HEK293T (cell line): ENCODE measurements around the gene CDK3.

Experiments
- CTCF ChIA-PET: fragments of 350-600 bp; formaldehyde crosslinking; extraction: SDS; loops from one replicate; lab custom pipeline; 2021; ENCODE audit warnings: antibody characterized with exemption, inconsistent platforms; lab: Yijun Ruan, JAX
- POLR2A ChIA-PET: fragments of 350-600 bp; formaldehyde crosslinking; extraction: SDS; loops from one replicate; lab custom pipeline; 2020; ENCODE audit warnings: antibody characterized with exemption, inconsistent platforms; lab: Yijun Ruan, JAX
- DNase-seq: peaks from one replicate; pipeline ENCODE4 v3.0.0; 2012; ENCODE audit warnings: mixed read lengths; ENCODE audit errors: extremely low spot score
- ARNT ChIP-seq: fragments of 450-650 bp; IDR thresholded peaks from 2 replicates; pipeline ENCODE4 v1.6.1; 2017; ENCODE audit warnings: mild to moderate bottlenecking
- BHLHE40 ChIP-seq: fragments of 450-650 bp; IDR thresholded peaks from 2 replicates; pipeline ENCODE4 v1.6.1; 2016; ENCODE audit warnings: mild to moderate bottlenecking, moderate library complexity, borderline replicate concordance
- CTBP1 ChIP-seq: fragments of 450-650 bp; IDR thresholded peaks from 2 replicates; pipeline ENCODE4 v1.6.1; 2016; ENCODE audit warnings: borderline replicate concordance
- ELF4 ChIP-seq: fragments of 450-650 bp; IDR thresholded peaks from 2 replicates; pipeline ENCODE4 v1.6.1; 2017; ENCODE audit warnings: antibody characterized with exemption
- FOXA1 ChIP-seq: fragments of 450-650 bp; IDR thresholded peaks from 2 replicates; pipeline ENCODE4 v1.6.1; 2016; ENCODE audit warnings: mild to moderate bottlenecking
- FOXK2 ChIP-seq: fragments of 450-650 bp; IDR thresholded peaks from 2 replicates; pipeline ENCODE4 v1.6.1; 2016; ENCODE audit warnings: mild to moderate bottlenecking
- FOXM1 ChIP-seq: fragments of 450-650 bp; IDR thresholded peaks from 2 replicates; pipeline ENCODE4 v1.6.1; 2017; ENCODE audit warnings: mild to moderate bottlenecking, borderline replicate concordance
- HDGF ChIP-seq: fragments of 450-650 bp; IDR thresholded peaks from 2 replicates; pipeline ENCODE4 v1.6.1; 2017; ENCODE audit warnings: antibody characterized with exemption, borderline replicate concordance
- L3MBTL2 ChIP-seq: fragments of 450-650 bp; conservative IDR thresholded peaks from 2 replicates; pipeline ENCODE4 v1.6.1; 2016; ENCODE audit warnings: mild to moderate bottlenecking
- LEF1 ChIP-seq: fragments of 450-650 bp; IDR thresholded peaks from 2 replicates; pipeline ENCODE4 v1.6.1; 2017; ENCODE audit warnings: mild to moderate bottlenecking, borderline replicate concordance
- NFRKB ChIP-seq: fragments of 450-650 bp; IDR thresholded peaks from 2 replicates; pipeline ENCODE4 v1.6.1; 2016; ENCODE audit warnings: mild to moderate bottlenecking, moderate library complexity
- SP1 ChIP-seq: fragments of 450-650 bp; IDR thresholded peaks from 2 replicates; pipeline ENCODE4 v1.6.1; 2017
- SUZ12 ChIP-seq: fragments of 450-650 bp; IDR thresholded peaks from 2 replicates; pipeline ENCODE4 v1.6.1; 2016; ENCODE audit warnings: mild to moderate bottlenecking
- TARDBP ChIP-seq: fragments of 450-650 bp; IDR thresholded peaks from 2 replicates; pipeline ENCODE4 v1.6.1; 2016
- ZNF384 ChIP-seq: fragments of 450-650 bp; IDR thresholded peaks from 2 replicates; pipeline ENCODE4 v1.6.1; 2016
- TF ChIP-seq, protein P1 (sequence below): fragments of 450-650 bp; IDR thresholded peaks from 2 replicates; pipeline ENCODE4 v1.6.1; 2016

Gene CDK3

GRCh38 chr17:75981019-75981615 is 19.5 kb upstream of the CDK3 start:
- CTCF ChIA-PET = interaction anchor here (0.6 to 0.7 kb wide), 2 partner anchors 122 to 856 kb away, joined by 3 read pairs; no protein-coding TSS in a partner anchor
- POLR2A ChIA-PET = interaction anchor here (0.7 to 1.6 kb wide), 4 partner anchors 9 to 83 kb away, joined by 3 to 5 read pairs (median 4); partner anchors contain the start of gene FBF1
- no peak for DNase-seq
- no peak for TF ChIP-seq ZNF384
- TF ChIP-seq CTBP1 = no peak
- TF ChIP-seq LEF1 = no peak
- no peak for TF ChIP-seq TARDBP
- no peak for TF ChIP-seq ELF4

DNA sequence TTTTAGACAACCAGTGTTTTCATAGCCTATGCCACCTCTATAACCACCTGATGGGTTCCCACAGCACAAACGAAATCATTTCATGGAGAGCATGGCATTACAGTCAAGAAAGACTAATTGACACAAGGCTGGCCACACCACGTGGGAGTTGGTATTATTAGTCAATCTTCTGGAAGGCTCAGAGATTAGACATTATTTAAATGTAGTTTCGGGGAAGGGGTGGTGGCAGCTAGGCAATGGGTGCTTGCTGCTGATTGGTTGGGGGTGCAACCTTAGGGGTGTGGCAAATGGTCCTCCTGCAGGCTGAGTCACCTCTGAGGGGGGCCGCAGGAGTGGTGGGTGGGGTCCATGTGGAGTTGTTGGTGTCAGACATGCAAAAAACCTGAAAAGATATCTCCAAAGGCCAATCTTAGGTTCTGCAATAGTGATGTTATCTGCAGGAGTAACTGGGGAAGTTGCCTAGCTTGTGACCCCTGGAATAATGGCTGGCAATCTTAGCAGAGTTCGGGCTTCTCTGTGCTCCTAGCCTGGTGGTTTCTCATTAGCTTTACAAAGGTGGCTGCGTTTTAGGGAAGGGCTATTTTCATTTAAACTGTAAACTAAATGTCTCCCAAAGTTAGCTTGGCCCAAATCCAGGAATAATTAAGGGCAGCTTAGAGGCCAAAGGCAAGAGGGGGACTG is 17.0 kb upstream of the CDK3 start:
- TF ChIP-seq LEF1 (no peak), FOXK2 (no peak)
- TF ChIP-seq, protein P1, sequence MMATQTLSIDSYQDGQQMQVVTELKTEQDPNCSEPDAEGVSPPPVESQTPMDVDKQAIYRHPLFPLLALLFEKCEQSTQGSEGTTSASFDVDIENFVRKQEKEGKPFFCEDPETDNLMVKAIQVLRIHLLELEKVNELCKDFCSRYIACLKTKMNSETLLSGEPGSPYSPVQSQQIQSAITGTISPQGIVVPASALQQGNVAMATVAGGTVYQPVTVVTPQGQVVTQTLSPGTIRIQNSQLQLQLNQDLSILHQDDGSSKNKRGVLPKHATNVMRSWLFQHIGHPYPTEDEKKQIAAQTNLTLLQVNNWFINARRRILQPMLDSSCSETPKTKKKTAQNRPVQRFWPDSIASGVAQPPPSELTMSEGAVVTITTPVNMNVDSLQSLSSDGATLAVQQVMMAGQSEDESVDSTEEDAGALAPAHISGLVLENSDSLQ = no peak
- ChIA-PET CTCF (interaction anchor here (1.0 to 1.2 kb wide), 3 partner anchors 13 to 22 kb away, joined by 3 to 5 read pairs (median 3); no protein-coding TSS in a partner anchor), POLR2A (interaction anchor here (0.8 to 1.6 kb wide), 4 partner anchors 17 to 128 kb away, joined by 3 to 7 read pairs (median 4); partner anchors contain the start of genes CDK3, FBF1, TRIM65 and WBP2)
- no peak for DNase-seq

DNA sequence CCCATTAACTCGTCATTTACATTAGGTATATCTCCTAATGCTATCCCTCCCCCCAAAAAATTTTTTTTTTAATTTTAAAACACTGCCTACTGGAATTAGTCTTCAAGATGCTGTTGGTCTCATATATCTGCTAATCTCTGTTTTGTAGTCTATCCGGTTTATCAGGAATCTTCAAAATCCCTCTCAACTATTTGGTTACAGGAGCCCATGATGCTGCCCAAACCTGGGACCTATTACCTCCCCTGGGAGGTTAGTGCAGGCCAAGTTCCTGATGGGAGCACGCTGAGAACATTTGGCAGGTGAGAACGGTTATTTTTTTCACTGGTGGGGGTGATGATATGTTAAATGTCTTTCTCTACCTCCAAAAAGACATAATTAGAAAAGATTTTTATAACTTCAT is 14.7 kb upstream of the CDK3 start:
- POLR2A ChIA-PET = no interaction called here
- DNase-seq = no peak
- CTCF ChIA-PET = interaction anchor here (1.9 kb wide), 1 partner anchor 14 kb away, joined by 6 read pairs; the partner anchor contains the start of gene CDK3
- TF ChIP-seq ZNF384 (no peak), SUZ12 (no peak), ARNT (no peak), SP1 (no peak), BHLHE40 (no peak), L3MBTL2 (no peak), TARDBP (no peak), FOXA1 (no peak), HDGF (no peak), ELF4 (no peak), NFRKB (no peak), CTBP1 (no peak)

DNA sequence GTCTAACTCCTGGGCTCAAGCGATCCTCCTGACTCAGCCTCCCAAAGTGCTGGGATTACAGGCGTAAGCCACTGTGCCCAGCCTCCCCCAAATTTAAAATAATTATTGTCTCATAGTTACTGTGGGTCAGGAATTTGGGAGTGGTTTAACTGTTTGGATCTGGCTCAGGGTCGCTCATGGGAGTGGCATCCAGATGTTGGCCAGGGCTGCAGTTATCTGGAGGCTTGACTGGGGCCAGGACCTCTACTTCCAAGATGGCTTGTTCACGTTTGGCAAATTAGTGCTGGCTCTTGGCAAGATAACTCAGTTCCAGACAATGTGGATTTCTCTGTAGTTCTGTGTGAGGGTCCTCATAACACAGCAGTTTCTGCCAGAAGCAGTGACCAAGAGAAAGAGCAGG is 13.6 kb upstream of the CDK3 start:
- POLR2A ChIA-PET = no interaction called here
- CTCF ChIA-PET = no interaction called here

GRCh38 chr17:75991396-75991795 is 9.3 kb upstream of the CDK3 start:
- no peak for DNase-seq
- POLR2A ChIA-PET = no interaction called here
- TF ChIP-seq TARDBP = no peak
- TF ChIP-seq CTBP1 = no peak
- no peak for TF ChIP-seq SP1
- TF ChIP-seq BHLHE40 = no peak
- no peak for TF ChIP-seq ZNF384
- no peak for TF ChIP-seq ELF4
- no peak for TF ChIP-seq ARNT
- no peak for TF ChIP-seq SUZ12
- no peak for TF ChIP-seq FOXM1
- no peak for TF ChIP-seq HDGF
- no peak for TF ChIP-seq LEF1
- no peak for TF ChIP-seq L3MBTL2
- TF ChIP-seq FOXK2 = no peak
- TF ChIP-seq, protein P1 = no peak
- no peak for TF ChIP-seq NFRKB
- CTCF ChIA-PET = interaction anchor here (0.8 kb wide), 1 partner anchor 10 kb away, joined by 4 read pairs; no protein-coding TSS in a partner anchor

More for the DNA sequence above, 13.6 kb upstream of the CDK3 start:
- DNase-seq = no peak
- no peak for TF ChIP-seq FOXM1
- TF ChIP-seq ZNF384 = no peak
- no peak for TF ChIP-seq TARDBP
- TF ChIP-seq NFRKB = no peak
- TF ChIP-seq L3MBTL2 = no peak
- TF ChIP-seq CTBP1 = no peak
- TF ChIP-seq BHLHE40 = no peak
- TF ChIP-seq LEF1 = no peak
- no peak for TF ChIP-seq SUZ12
- TF ChIP-seq FOXK2 = no peak
- no peak for TF ChIP-seq HDGF

DNA sequence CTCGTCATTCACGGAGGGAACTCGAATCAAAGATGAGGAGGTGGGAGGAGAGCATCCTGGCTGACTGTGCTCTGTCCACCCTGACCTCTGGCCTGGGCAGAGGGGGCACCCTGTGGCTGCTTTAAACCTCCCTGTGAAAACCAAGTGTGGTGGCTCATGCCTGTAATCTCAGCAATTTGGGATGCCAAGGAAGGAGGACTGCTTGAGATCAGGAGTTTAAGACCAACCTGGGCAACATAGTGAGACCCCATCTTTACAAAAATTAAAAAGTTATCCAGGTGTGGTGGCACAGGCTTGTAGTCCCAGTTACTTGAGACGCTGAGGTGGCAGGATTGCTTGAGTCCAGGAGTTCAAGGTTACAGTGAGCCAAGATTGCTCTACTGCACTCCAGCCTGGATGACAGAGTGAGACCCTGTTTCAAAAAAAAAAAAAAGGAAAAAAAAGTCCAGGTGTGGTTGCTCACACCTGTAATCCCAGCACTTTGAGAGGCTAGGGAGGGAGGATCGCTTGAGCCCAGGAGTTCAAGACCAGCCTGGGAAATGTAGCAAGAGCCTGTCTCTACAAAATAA is 5.8 kb upstream of the CDK3 start:
- no peak for TF ChIP-seq FOXM1
- no peak for TF ChIP-seq CTBP1
- TF ChIP-seq SUZ12 = no peak
- POLR2A ChIA-PET = interaction anchor here (1.3 kb wide), 1 partner anchor 10 kb away, joined by 4 read pairs; no protein-coding TSS in a partner anchor
- no peak for DNase-seq
- CTCF ChIA-PET = interaction anchor here (1.1 kb wide), 1 partner anchor 10 kb away, joined by 5 read pairs; no protein-coding TSS in a partner anchor
